ENCODE results near the gene PTPRQ.
"Not testable (repeated sequence)": the region's sequence is repeated elsewhere in the genome, so short reads cannot be mapped to it uniquely, and the experiment has no call there.

Gene PTPRQ

GRCh38 chr12:80636832-80637231 is 192.8 kb downstream of the PTPRQ start:
- no peak for DNase-seq (ENCODE audit: low read depth in 2 of 2)

DNA sequence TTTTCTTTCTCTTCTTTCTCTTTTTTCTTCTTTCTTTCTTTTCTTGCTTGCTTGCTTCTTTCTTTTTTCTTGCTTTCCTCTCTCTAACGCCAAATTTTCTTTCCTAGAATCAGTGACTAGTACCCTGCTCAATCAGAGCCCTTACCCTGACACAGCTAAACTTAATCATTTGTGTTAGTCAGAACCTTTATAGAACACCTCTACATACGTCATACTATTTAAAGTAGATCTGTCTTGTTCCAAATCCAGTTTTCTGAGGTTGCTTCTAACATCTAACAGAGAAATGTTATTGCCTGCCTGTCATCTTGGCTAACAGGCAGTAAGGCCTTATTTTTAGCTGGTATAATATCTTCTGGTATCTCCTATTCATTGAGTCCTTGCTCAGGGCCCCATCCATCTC is 197.9 kb downstream of the PTPRQ start:
- DNase-seq (ENCODE audit: low read depth in 2 of 2): no peak

DNA sequence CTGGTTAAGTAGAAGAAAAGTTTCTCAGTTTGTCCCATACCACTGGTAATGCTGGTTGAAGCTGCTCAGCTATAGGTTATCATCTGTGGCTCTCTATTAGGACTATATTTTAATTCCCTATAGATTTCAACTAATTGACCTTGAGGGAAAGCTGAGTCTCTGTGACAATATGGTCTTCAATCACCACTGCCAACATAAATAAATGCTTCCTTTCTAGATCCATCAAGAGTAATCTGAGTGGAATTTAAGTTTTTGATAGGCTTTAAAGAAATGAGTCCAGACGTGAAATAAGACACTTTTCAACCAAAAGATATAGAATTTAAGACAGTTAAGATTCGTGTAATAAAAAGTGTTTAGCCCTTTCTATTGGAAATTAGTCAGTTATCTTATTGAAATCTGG is 199.9 kb downstream of the PTPRQ start:
- no peak for DNase-seq (ENCODE audit: low read depth in 2 of 2)

DNA sequence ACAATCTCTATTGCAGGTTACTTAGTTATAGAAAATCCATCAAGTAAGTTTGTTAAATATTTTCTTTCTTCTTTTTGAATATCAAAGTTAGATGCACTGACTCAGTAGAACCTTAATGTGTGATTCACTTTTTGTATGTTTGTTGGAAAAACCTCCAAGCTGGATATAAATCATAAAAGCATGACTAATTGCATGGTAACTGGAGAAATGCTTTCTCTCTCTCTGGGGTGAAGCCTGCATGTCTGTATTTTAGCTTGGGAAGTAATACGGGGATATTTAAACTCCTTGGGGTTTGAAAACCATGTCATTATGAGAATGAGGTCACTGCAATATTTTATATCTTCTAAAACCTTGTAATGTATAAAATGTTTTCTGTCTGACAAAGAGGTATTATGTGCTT is 204.8 kb downstream of the PTPRQ start:
- no peak for DNase-seq (ENCODE audit: low read depth in 2 of 2)

GRCh38 chr12:80655751-80656150 is 211.7 kb downstream of the PTPRQ start:
- DNase-seq (ENCODE audit: low read depth in 2 of 2): no peak

- no peak for DNase-seq (ENCODE audit: low read depth in 2 of 2)
Observed at GRCh38 chr12:80659512-80660063, 215.6 kb downstream of the PTPRQ start.

DNA sequence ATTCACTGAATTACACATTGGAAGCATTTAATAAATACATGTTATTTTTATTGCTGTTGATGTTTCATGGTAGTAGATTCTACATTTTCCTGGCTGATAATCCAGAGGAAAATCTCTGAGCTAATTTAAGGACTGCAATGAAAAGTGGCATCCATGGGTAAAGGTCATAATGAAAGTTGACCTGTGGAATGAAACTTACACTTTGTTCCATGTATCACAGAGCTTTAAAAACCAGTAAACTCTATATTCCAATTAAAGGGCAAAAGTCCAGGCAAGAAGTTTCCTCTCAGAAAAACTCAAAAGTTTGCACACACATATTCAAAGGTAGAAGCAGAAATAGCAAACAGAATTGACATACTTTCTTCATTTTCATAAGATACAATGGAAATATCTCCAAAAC is 218.6 kb downstream of the PTPRQ start:
- DNase-seq (ENCODE audit: low read depth in 2 of 2): no peak

DNA sequence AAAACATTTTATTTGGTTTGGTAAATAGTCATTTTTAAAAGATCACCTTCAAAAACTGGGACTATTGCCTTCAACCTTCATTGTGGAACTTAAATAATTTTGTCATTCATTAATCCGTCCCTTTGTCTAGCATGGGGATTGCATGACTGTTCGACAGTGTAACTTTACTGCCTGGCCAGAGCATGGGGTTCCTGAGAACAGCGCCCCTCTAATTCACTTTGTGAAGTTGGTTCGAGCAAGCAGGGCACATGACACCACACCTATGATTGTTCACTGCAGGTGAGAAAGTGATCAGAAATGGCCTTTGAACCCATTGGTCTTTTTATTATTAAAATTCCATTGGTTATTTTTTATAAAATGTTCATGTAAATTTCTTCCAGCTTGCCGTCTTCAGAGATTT is 226.2 kb downstream of the PTPRQ start:
- DNase-seq (ENCODE audit: low read depth in 2 of 2): no peak

- DNase-seq (ENCODE audit: low read depth in 2 of 2): not testable (repeated sequence)
Observed at GRCh38 chr12:80676042-80676636, 232.1 kb downstream of the PTPRQ start.

- DNase-seq (ENCODE audit: low read depth in 2 of 2): no peak
Observed at GRCh38 chr12:80676856-80677255, 232.8 kb downstream of the PTPRQ start.

DNA sequence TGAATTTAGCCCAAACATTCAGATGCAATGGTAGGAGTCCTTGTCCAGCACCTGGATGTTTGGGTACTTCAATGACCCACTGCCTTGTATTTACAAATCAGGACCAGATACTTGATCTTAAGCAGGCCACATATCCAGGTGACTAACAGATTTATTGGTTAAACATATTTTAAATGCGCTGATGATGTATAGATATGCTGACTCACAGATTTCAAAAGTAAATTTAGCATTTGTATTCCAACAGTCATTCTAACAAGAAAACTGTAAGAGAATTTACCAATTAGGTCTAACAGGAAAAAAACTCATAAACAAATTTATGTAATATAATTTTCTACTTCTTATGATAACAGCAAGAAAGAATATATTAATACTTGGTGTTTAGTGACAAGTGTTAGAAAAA is 234.0 kb downstream of the PTPRQ start:
- DNase-seq (ENCODE audit: low read depth in 2 of 2): no peak

DNA sequence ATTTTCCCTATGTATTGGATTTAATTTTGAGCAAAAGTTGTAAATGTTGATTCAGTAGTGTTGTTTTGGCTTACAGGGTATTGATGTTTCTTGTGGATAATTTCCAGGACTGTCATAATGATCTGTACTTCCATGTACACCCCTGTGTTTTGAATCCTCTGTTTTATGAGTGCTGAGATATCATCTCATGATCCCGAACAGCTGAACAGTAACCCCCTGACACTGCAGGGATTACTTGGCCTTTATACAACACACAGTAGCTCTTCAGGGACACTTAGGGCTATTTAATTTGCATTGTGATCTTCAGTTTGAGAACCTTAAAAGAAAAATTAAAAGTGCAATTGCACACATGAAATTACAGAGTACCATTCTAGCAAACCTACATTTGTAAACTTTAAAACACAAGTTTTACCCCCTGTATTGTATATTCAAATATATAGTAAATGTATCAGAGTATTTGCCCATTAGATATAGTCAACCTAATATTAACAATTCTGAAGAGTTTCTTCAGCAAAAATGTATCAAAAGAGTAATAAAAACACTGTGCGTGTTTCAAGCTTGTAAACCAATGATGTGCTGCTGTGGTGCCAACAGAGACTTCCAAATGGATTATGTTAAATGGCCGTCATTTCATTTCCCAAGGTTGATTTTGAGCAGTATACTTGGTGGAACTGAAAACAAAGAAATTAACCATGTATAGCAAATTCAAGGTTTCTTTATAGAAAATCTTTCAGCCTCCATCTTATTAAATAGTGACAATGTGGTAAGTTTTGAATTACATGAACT is 235.5 kb downstream of the PTPRQ start:
- no peak for DNase-seq (ENCODE audit: low read depth in 2 of 2)

GRCh38 chr12:80681287-80681686 is 237.3 kb downstream of the PTPRQ start:
- no peak for DNase-seq (ENCODE audit: low read depth in 2 of 2)

DNA sequence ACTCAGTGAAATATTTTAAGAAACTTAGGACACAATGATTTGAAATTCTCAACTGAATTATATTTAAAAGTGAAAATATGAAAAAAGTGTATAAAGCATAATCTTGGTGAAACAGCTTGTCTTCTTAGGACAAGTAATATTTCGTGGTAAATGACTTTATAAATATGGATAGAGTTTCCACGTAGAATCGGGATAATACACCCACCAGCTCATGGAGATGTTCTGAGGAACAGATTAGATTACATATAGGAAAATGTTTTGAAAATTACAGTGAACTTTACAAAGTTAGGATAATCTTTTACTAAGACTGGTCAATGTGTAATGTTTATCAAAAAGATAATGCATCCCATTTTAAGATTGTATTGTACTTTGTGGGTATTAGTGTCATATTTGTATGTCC is 237.8 kb downstream of the PTPRQ start:
- no peak for DNase-seq (ENCODE audit: low read depth in 2 of 2)

DNA sequence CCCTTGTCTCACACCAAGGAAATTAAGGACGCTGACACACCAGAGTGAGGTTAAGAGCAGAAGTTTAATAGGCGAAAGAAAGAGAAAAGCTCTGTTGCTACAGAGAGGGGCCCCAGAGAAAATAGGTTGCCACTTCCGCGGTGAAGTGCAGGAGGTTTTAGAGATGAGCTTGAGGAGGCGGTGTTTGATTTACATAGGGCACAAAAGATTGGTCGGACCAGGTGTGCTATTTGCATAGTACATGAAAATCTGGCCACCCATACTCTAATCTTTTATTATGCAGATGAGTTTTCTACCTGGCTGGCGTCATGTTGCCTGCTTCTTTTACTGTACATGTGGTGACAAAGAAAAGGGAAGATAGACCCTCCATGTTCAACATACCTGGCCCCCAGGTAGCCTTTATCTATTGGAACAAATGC is 240.1 kb downstream of the PTPRQ start:
- DNase-seq (ENCODE audit: low read depth in 2 of 2): no peak

- DNase-seq (ENCODE audit: low read depth in 2 of 2): no peak
Observed at GRCh38 chr12:80690090-80690489, 246.1 kb downstream of the PTPRQ start.

GRCh38 chr12:80690513-80690912 is 246.5 kb downstream of the PTPRQ start:
- DNase-seq (ENCODE audit: low read depth in 2 of 2): no peak

DNA sequence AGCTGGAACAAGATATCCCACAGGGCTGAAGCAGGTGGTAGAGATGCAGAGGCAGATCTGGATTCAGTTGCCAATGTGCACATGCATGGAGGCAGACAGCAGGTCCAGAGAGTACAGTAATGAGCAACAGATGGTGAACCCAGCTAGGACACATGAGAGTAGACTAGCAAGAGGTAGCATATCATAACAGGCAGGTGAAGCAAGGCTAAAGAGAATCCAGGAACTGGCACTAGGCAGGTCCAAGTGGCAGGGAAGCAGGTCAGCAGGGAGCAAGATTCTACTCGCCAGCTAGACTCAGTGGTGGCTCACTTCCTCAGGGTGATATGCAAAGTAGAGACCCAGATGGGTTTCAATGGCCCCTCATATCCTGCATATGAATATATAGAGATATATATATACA is 248.1 kb downstream of the PTPRQ start:
- no peak for DNase-seq (ENCODE audit: low read depth in 2 of 2)

- no peak for DNase-seq (ENCODE audit: low read depth in 2 of 2)
Observed at GRCh38 chr12:80697270-80697887, 253.3 kb downstream of the PTPRQ start.

- no peak for DNase-seq (ENCODE audit: low read depth in 2 of 2)
Observed at GRCh38 chr12:80698256-80698655, 254.2 kb downstream of the PTPRQ start.

DNA sequence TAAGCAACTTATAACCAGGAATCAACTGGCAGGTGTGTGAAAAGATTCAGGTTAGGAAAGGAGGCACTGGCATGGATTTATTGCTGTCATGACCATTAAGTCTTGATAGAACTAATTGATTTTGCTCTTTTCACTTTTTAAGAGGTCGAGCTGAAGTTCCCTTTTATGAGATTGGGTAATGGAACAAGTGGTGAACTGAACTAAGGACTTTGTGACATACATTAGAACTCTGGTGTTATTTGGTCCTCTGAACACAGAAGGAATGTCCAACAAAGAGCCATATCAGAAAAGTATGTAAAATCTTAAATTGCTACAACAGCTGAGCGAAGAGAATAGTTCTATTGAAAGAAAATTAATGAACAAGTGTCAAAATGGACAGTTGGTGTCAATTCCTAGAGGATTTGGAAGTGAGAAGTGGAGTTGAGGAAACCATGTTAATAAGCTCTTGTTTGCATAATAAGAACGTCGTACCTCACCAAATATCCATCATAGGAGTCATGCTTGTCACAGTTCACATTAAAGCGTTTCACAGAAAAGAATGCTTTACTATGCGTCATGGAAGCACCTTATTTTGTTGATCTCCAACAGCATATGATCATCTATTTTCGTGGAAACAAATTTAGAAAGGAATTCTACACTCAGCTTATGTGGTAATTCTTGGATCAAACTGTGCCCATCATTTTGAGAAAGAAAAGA is 255.0 kb downstream of the PTPRQ start:
- no peak for DNase-seq (ENCODE audit: low read depth in 2 of 2)

- no peak for DNase-seq (ENCODE audit: low read depth in 2 of 2)
Observed at GRCh38 chr12:80700327-80700726, 256.3 kb downstream of the PTPRQ start.
